GM12878 (cell line): Measurements from ENCODE around the gene TMBIM1. TPM values are rescaled to one million over a fixed set of nuclear protein-coding genes. Genes with fewer than 3 reads are reported as not detected.

Experiments used
- ATAC-seq: fragments of 200-7000 bp; cut with Tn5 transposase; 3 replicates; pipeline ENCODE4 v1.9.1; 2020; ENCODE audit warnings: mild to moderate bottlenecking, moderate library complexity
- BruUV-seq: library from RNA; stranded (reverse); fragments of 400-500 nt; replicated peaks from 2 replicates; lab custom pipeline; 2021; lab: Mats Ljungman, UMichigan
- CTCF ChIA-PET: fragments of 300-600 bp; sonication (Branson Sonifier 250); formaldehyde crosslinking; extraction: SDS; loops from one replicate; lab custom pipeline; 2021; ENCODE audit warnings: inconsistent platforms; lab: Yijun Ruan, JAX
- POLR2A ChIA-PET: fragments of 350-600 bp; formaldehyde crosslinking; extraction: SDS; loops from one replicate; lab custom pipeline; 2021; ENCODE audit warnings: inconsistent platforms; lab: Charles Lee
- RAD21 ChIA-PET: fragments of 300-600 bp; sonication (Branson Sonifier 250); formaldehyde crosslinking; loops from one replicate; lab custom pipeline; 2023; ENCODE audit warnings: antibody characterized with exemption; ENCODE audit not compliant: unreplicated experiment; lab: Charles Lee
- SMC1A ChIA-PET: fragments of 300-600 bp; sonication (Branson Sonifier 250); formaldehyde crosslinking; loops from one replicate; lab custom pipeline; 2023; ENCODE audit not compliant: unreplicated experiment, uncharacterized antibody; lab: Charles Lee
- DNase-seq: peaks from one replicate; pipeline ENCODE4 v3.0.0-alpha.2; 2011; ENCODE audit warnings: low read depth, low spot score
- FAIRE-seq: peaks from 3 replicates; lab custom pipeline; 2011; peaks lifted over from hg19 to GRCh38; lab: Jason Lieb, UNC
- H2AFZ ChIP-seq: 2 replicates; pipeline ENCODE4 v1.6.0; 2011; ENCODE audit warnings: low read depth, low read length, control low read depth; ENCODE audit not compliant: control insufficient read depth
- H3K27ac ChIP-seq: 2 replicates; pipeline ENCODE4 v1.5.1; 2011; ENCODE audit warnings: control low read depth; ENCODE audit not compliant: control insufficient read depth, insufficient read depth
- H3K27me3 ChIP-seq, 2 experiments: replicated peaks in 1 of 2; 2 replicates each; pipeline versions ENCODE4 v1.6.0 to v1.6.1; 2011; ENCODE audit warnings: low read length in 1 of 2; ENCODE audit not compliant: control insufficient read depth in 2 of 2, insufficient read depth in 2 of 2
- H3K36me3 ChIP-seq, 2 experiments: 2 replicates each; pipeline ENCODE4 v1.5.1; 2011; ENCODE audit warnings: low read length in 1 of 2; ENCODE audit not compliant: control insufficient read depth in 2 of 2, insufficient read depth in 2 of 2
- H3K4me1 ChIP-seq: 2 replicates; pipeline ENCODE4 v1.6.1; 2011; ENCODE audit warnings: mild to moderate bottlenecking, low read length, moderate library complexity, mixed read lengths; ENCODE audit not compliant: control insufficient read depth, insufficient read depth
- H3K4me2 ChIP-seq: 2 replicates; pipeline ENCODE4 v1.6.0; 2011; ENCODE audit warnings: control low read depth; ENCODE audit not compliant: control insufficient read depth, insufficient read depth
- H3K4me3 ChIP-seq: fragments of 200-600 bp; sonication (generic); 2 replicates; pipeline ENCODE4 v1.5.1; 2016
- H3K79me2 ChIP-seq: 2 replicates; pipeline ENCODE4 v1.6.0; 2011; ENCODE audit warnings: low read length; ENCODE audit not compliant: control insufficient read depth, insufficient read depth
- H3K9ac ChIP-seq: 2 replicates; pipeline ENCODE4 v1.8.0; 2011; ENCODE audit warnings: low read length, control low read depth, mixed read lengths; ENCODE audit not compliant: control insufficient read depth, insufficient read depth
- H3K9me3 ChIP-seq: replicated peaks from 3 replicates; pipeline ENCODE4 v1.5.1; 2011; ENCODE audit warnings: mild to moderate bottlenecking, low read length; ENCODE audit not compliant: control insufficient read depth, insufficient read depth
- H4K20me1 ChIP-seq: 2 replicates; pipeline ENCODE4 v1.6.0; 2011; ENCODE audit not compliant: control insufficient read depth, insufficient read depth
- BCL3 ChIP-seq: IDR thresholded peaks from 2 replicates; pipeline ENCODE4 v1.6.1; 2011; ENCODE audit warnings: borderline replicate concordance, low read depth, mild to moderate bottlenecking, moderate library complexity, low read length; ENCODE audit not compliant: insufficient read depth, poor library complexity, severe bottlenecking
- BCLAF1 ChIP-seq: fragments of 450-650 bp; IDR thresholded peaks from 2 replicates; pipeline ENCODE4 v1.6.1; 2017; ENCODE audit warnings: antibody characterized with exemption, mild to moderate bottlenecking, moderate library complexity
- BMI1 ChIP-seq: fragments of 450-650 bp; IDR thresholded peaks from 2 replicates; pipeline ENCODE4 v1.6.1; 2016; ENCODE audit warnings: mild to moderate bottlenecking, moderate library complexity, borderline replicate concordance
- HDAC2 ChIP-seq: fragments of 200-600 bp; sonication (generic); IDR thresholded peaks from 2 replicates; pipeline ENCODE4 v1.6.1; 2017
- JUND ChIP-seq: IDR thresholded peaks from 2 replicates; pipeline ENCODE4 v1.6.1; 2012; ENCODE audit warnings: low read depth, mild to moderate bottlenecking, low read length, improper control_type of control experiment, moderate library complexity
- NFYA ChIP-seq: IDR thresholded peaks from 2 replicates; pipeline ENCODE4 v1.6.1; 2011; ENCODE audit warnings: low read depth, mild to moderate bottlenecking, low read length, improper control_type of control experiment, borderline replicate concordance
- NR2F1 ChIP-seq: fragments of 450-650 bp; conservative IDR thresholded peaks from 2 replicates; pipeline ENCODE4 v1.6.1; 2017; ENCODE audit warnings: mild to moderate bottlenecking
- PML ChIP-seq: IDR thresholded peaks from 2 replicates; pipeline ENCODE4 v1.6.1; 2012; ENCODE audit warnings: low read length, inconsistent platforms
- POLR2AphosphoS2 ChIP-seq: IDR thresholded peaks from 2 replicates; pipeline ENCODE4 v1.6.1; 2011; ENCODE audit warnings: low read depth, mild to moderate bottlenecking, low read length, improper control_type of control experiment, moderate library complexity
- REST ChIP-seq: IDR thresholded peaks from 2 replicates; pipeline ENCODE4 v1.6.1; 2012; ENCODE audit warnings: mild to moderate bottlenecking, low read depth, low read length
- RFX5 ChIP-seq: IDR thresholded peaks from 2 replicates; pipeline ENCODE4 v1.6.1; 2011; ENCODE audit warnings: low read depth, low read length, improper control_type of control experiment
- SP1 ChIP-seq: IDR thresholded peaks from one replicate; pipeline ENCODE4 v1.6.1; 2011; ENCODE audit warnings: low read depth, low read length
- STAT3 ChIP-seq: IDR thresholded peaks from 2 replicates; pipeline ENCODE4 v1.6.1; 2011; ENCODE audit warnings: low read depth, low read length, improper control_type of control experiment
- TAF1 ChIP-seq: IDR thresholded peaks from 2 replicates; pipeline ENCODE4 v1.6.1; 2011; ENCODE audit warnings: mild to moderate bottlenecking, low read depth, low read length, borderline replicate concordance
- TARDBP ChIP-seq: IDR thresholded peaks from 2 replicates; pipeline ENCODE4 v1.6.1; 2016; ENCODE audit warnings: borderline replicate concordance
- WGBS: methylation state at CpG from one replicate; pipeline ENCODE4 v1.1.6; 2016; ENCODE audit warnings: low lambda C conversion rate; ENCODE audit not compliant: insufficient replicate concordance, insufficient coverage; ENCODE audit errors: missing lambda C conversion rate; 5-methylcytosine and 5-hydroxymethylcytosine counted together
- in situ Hi-C: fragments of 300-500 bp; cut with MboI; formaldehyde crosslinking; loops from 9 replicates; pipeline ENCODE4 v1.14.3; 2018; ENCODE audit warnings: mixed read lengths
- intact Hi-C: fragments of 100-400 bp; cut with micrococcal nuclease; formaldehyde crosslinking; loops from one replicate; pipeline ENCODE4 v1.14.2; 2022; ENCODE audit not compliant: unreplicated experiment
- polyA plus RNA-seq, 11 experiments: library from polyadenylated mRNA; depleted of rRNA in 4 of 11; unstranded in 6 of 11; stranded (reverse) in 5 of 11; fragments of >200 nt; fragmentation: Nextera tagmentation in 4 of 11; fragmentation: Illumina TruSeq in 1 of 11; extraction: Ambion mirVana in 4 of 11; extraction: Trizol in 1 of 11; gene quantifications; 1 replicate in 1 of 11; 2 replicates in 10 of 11; pipeline versions ENCODE4 v1.2.1 to v1.2.3, GENCODE V29; 2011 to 2016; ENCODE audit warnings: inconsistent platforms in 2 of 11, missing spikeins in 2 of 11, low read depth in 1 of 11
- total RNA-seq, 4 experiments: library from RNA; depleted of rRNA in 3 of 4; stranded (reverse); fragments of >200 nt in 3 of 4; fragmentation: Illumina TruSeq in 1 of 4; extraction: Trizol in 1 of 4; gene quantifications; 2 replicates each; pipeline versions ENCODE4 v1.2.1 to v1.2.3, GENCODE V29; 2013 to 2021

Gene TMBIM1
- total and polyA plus RNA-seq, 10 of the 15 experiments (the other 5 are each of a cell fraction or from before 2014, with no cell fraction given): 6.1 to 38.3 (median 26.2) TPM

GRCh38 chr2:218269900-218270720 lies 22.2 kb downstream of the TMBIM1 start, which contains the start of the genes AAMP and PNKD:
AAMP (minus strand) TSS chr2:218270137; CDS start chr2:218270086, 51 bp downstream.
PNKD (plus strand) TSS chr2:218270519; CDS start chr2:218270536, 17 bp downstream.
- CTCF ChIA-PET: interaction anchor here (0.6 to 7.0 kb wide), 17 partner anchors 10 to 982 kb away, joined by 3 to 154 read pairs (median 6); partner anchors contain the start of genes ARPC2, CATIP, GPBAR1 and RNF25
- H2AFZ ChIP-seq: peak within 1 kb of the TSS; percentile 82
- intact Hi-C loops: loop anchor here (1.0 to 5.0 kb wide), 3 partner anchors 83 to 297 kb away; partner anchors contain the start of genes CNOT9 and USP37
- 1% methylated on average over 62 of the region's 64 CpGs for WGBS
- H3K9me3 ChIP-seq: no peaks in the 10 kb centered on the region
- peaks cover 18 to 20% of the 10 kb centered on the region in 2 experiments for H3K36me3 ChIP-seq
- peak; percentile 98 for FAIRE-seq
- peak within 1 kb of the TSS; percentile 74 for H3K27ac ChIP-seq
- DNase-seq: peak; percentile 96
- H3K4me2 ChIP-seq: peak within 1 kb of the TSS; percentile 90
- H4K20me1 ChIP-seq: no peaks in the 10 kb centered on the region
- peaks cover 19% of the 10 kb centered on the region for H3K79me2 ChIP-seq
- H3K9ac ChIP-seq: peak within 1 kb of the TSS; percentile 81
- in situ Hi-C loops: no loop called here
- RAD21 ChIA-PET: interaction anchor here (0.7 to 7.3 kb wide), 18 partner anchors 9 to 417 kb away, joined by 3 to 141 read pairs (median 4); partner anchors contain the start of genes BCS1L, CTDSP1, TMBIM1 and ZNF142
- BruUV-seq: no TSS peak
- SMC1A ChIA-PET: interaction anchor here (0.8 to 7.6 kb wide), 10 partner anchors 18 to 139 kb away, joined by 3 to 194 read pairs (median 4); partner anchors contain the start of genes CATIP and TMBIM1
- H3K27me3 ChIP-seq: no peaks in the 10 kb centered on the region
- POLR2A ChIA-PET: interaction anchor here (0.6 to 6.8 kb wide), 13 partner anchors 12 to 127 kb away, joined by 3 to 84 read pairs (median 5); partner anchors contain the start of gene ARPC2
- ATAC-seq: peak; percentile 92
- peak within 1 kb of the TSS; percentile 90 for H3K4me3 ChIP-seq
- H3K4me1 ChIP-seq: peaks cover 18% of the 10 kb centered on the region
- TF ChIP-seq TAF1: peak; percentile 70; the same call in 1 of the 2 replicates
- TF ChIP-seq PML: peak; percentile 57; the same call in 1 of the 2 replicates
- peak; percentile 65 for TF ChIP-seq NR2F1
- no peak for TF ChIP-seq BCLAF1
- peak; percentile 94 for TF ChIP-seq TARDBP
- TF ChIP-seq RFX5: peak; percentile 60
- no peak for TF ChIP-seq HDAC2
- no peak for TF ChIP-seq REST
- TF ChIP-seq POLR2AphosphoS2: no peak; the same call in 1 of the 2 replicates
- no peak for TF ChIP-seq STAT3
- TF ChIP-seq NFYA: peak; percentile 21; the same call in 1 of the 2 replicates
- TF ChIP-seq BCL3: no peak
- TF ChIP-seq BMI1: no peak
- TF ChIP-seq SP1: peak; percentile 99
- TF ChIP-seq JUND: no peak
